ENCODE results near the gene TJP3.
A peak's percentile ranks its signal among the peaks of the same experiment; 100 is the strongest.
"Not testable (repeated sequence)": the region's sequence is repeated elsewhere in the genome, so short reads cannot be mapped to it uniquely, and the experiment has no call there.

The TJP3 gene

GRCh38 chr19:3753631-3754410, 45.6 kb downstream of the TJP3 start:
- no peak overlapping the region for H3K4me3 Mint-ChIP-seq
- H3K36me3 Mint-ChIP-seq (ENCODE audit: low read depth) = peaks cover 17% of the 10 kb centered on the region
- H3K4me1 Mint-ChIP-seq = no peaks in the 10 kb centered on the region
- TF ChIP-seq CTCF (IDR thresholded peaks at IDR 0.05) = no peak
- H3K9me3 Mint-ChIP-seq = no peaks in the 10 kb centered on the region
- no peaks in the 10 kb centered on the region for H3K27me3 Mint-ChIP-seq (ENCODE audit: low read depth, poor library complexity)
- no peak overlapping the region for H3K27ac Mint-ChIP-seq
- DNase-seq = no peak

- not testable (repeated sequence) for H3K27me3 Mint-ChIP-seq (ENCODE audit: low read depth, poor library complexity); H3K36me3 Mint-ChIP-seq (ENCODE audit: low read depth); H3K4me3 Mint-ChIP-seq; H3K4me1 Mint-ChIP-seq; H3K27ac Mint-ChIP-seq; DNase-seq; H3K9me3 Mint-ChIP-seq
These were observed 49.5 kb downstream of the TJP3 start for GRCh38 chr19:3757705-3758104.

- not testable (repeated sequence) for H3K27ac Mint-ChIP-seq; H3K27me3 Mint-ChIP-seq (ENCODE audit: low read depth, poor library complexity); DNase-seq; H3K9me3 Mint-ChIP-seq; H3K36me3 Mint-ChIP-seq (ENCODE audit: low read depth); H3K4me3 Mint-ChIP-seq
- peaks cover 14% of the 10 kb centered on the region for H3K4me1 Mint-ChIP-seq
These were observed 50.1 kb downstream of the TJP3 start for GRCh38 chr19:3758297-3758696.

- peak overlapping the region; percentile 97 for H3K4me3 Mint-ChIP-seq
- H3K9me3 Mint-ChIP-seq = no peaks in the 10 kb centered on the region
- H3K27me3 Mint-ChIP-seq (ENCODE audit: low read depth, poor library complexity) = no peaks in the 10 kb centered on the region
- DNase-seq = no peak
- peaks cover 14% of the 10 kb centered on the region for H3K4me1 Mint-ChIP-seq
- no peak overlapping the region for H3K27ac Mint-ChIP-seq
- H3K36me3 Mint-ChIP-seq (ENCODE audit: low read depth) = peaks cover 10% of the 10 kb centered on the region
- TF ChIP-seq CTCF (IDR thresholded peaks at IDR 0.05) = no peak
These were observed 51.5 kb downstream of the TJP3 start for GRCh38 chr19:3759482-3760254.

- Mint-ChIP-seq H3K27ac (peak overlapping the region; percentile 98), H3K4me3 (peak overlapping the region; percentile 97), H3K27me3 (ENCODE audit: low read depth, poor library complexity) (no peaks in the 10 kb centered on the region), H3K9me3 (no peaks in the 10 kb centered on the region), H3K36me3 (ENCODE audit: low read depth) (peaks cover 1% of the 10 kb centered on the region), H3K4me1 (peaks cover 14% of the 10 kb centered on the region)
- no peak for DNase-seq
- TF ChIP-seq CTCF (IDR thresholded peaks at IDR 0.05) = no peak
These were observed 52.7 kb downstream of the TJP3 start for GRCh38 chr19:3760871-3761361.

- no peaks in the 10 kb centered on the region for H3K36me3 Mint-ChIP-seq (ENCODE audit: low read depth)
These were observed 53.4 kb downstream of the TJP3 start, which contains the start of gene APBA3 for GRCh38 chr19:3761382-3762129. TSS of gene APBA3 (minus strand) at chr19:3761692. CDS start at chr19:3760264, 1,428 bp downstream.

More at GRCh38 chr19:3761382-3762129, 53.4 kb downstream of the TJP3 start, which contains the start of gene APBA3:
- TF ChIP-seq CTCF (IDR thresholded peaks at IDR 0.05) = peak; percentile 45
- no peaks in the 10 kb centered on the region for H3K9me3 Mint-ChIP-seq
- peaks cover 14% of the 10 kb centered on the region for H3K4me1 Mint-ChIP-seq
- no peaks in the 10 kb centered on the region for H3K27me3 Mint-ChIP-seq (ENCODE audit: low read depth, poor library complexity)
- DNase-seq = peak; percentile 96
- peak within 1 kb of the TSS; percentile 97 for H3K4me3 Mint-ChIP-seq
- H3K27ac Mint-ChIP-seq = peak within 1 kb of the TSS; percentile 100
